Measurements from ENCODE around the gene MLPH.

MLPH gene

GRCh38 chr2:237505188-237505939, 18.3 kb downstream of the MLPH start:
- no peaks in the 10 kb centered on the region for H3K36me3 ChIP-seq (replicated peaks in 1 of 2; ENCODE audit: control insufficient read depth in 2 of 2, insufficient read depth in 2 of 2, low read length in 2 of 2)
- H2BK15ac ChIP-seq (ENCODE audit: low read length): no peak overlapping the region
- H3K14ac ChIP-seq (ENCODE audit: low read length): peak overlapping the region; percentile 1
- H4K91ac ChIP-seq (ENCODE audit: low read depth, low read length, poor library complexity): no peak overlapping the region
- no peak overlapping the region for H3K4ac ChIP-seq (ENCODE audit: low read length)
- H3K4me2 ChIP-seq (ENCODE audit: insufficient read depth, low read length, poor library complexity, severe bottlenecking): no peak overlapping the region
- no peaks in the 10 kb centered on the region for H3K27me3 ChIP-seq (ENCODE audit: control insufficient read depth in 3 of 3, insufficient read depth in 3 of 3, low read depth in 1 of 3, low read length in 3 of 3)
- H3K18ac ChIP-seq (ENCODE audit: low read length): no peak overlapping the region
- no peak overlapping the region for H2BK12ac ChIP-seq (ENCODE audit: low read length)
- H4K8ac ChIP-seq (ENCODE audit: low read depth, low read length): no peak overlapping the region
- no peaks in the 10 kb centered on the region for H3K9me3 ChIP-seq (replicated peaks in 1 of 2; ENCODE audit: control insufficient read depth in 2 of 2, insufficient read depth in 1 of 2, low read depth in 1 of 2, low read length in 2 of 2)
- no CpG with 5 or more reads among the region's 15 CpGs for WGBS, 2 donors (ENCODE audit: extremely low coverage in 2 of 2, insufficient read length in 2 of 2, insufficient replicate concordance in 1 of 2)
- H3K4me1 ChIP-seq (ENCODE audit: control insufficient read depth in 2 of 2, insufficient read depth in 1 of 2, low read depth in 1 of 2, low read length in 2 of 2): peaks cover 0 to 4% of the 10 kb centered on the region in 2 donors
- no peak overlapping the region for H2BK120ac ChIP-seq (ENCODE audit: low read depth, low read length)
- H2BK5ac ChIP-seq (ENCODE audit: low read length): peak overlapping the region; percentile 42
- peak overlapping the region; percentile 80 for H3K23ac ChIP-seq (ENCODE audit: low read depth, low read length, poor library complexity)
- H2AK5ac ChIP-seq (ENCODE audit: low read depth, low read length): no peak overlapping the region
- no peak for DNase-seq (ENCODE audit: low spot score)
- H3K27ac ChIP-seq (replicated peaks; ENCODE audit: low read length): no peak overlapping the region
- H3K9ac ChIP-seq (ENCODE audit: low read depth, low read length, poor library complexity): no peak overlapping the region
- H3K4me3 ChIP-seq (ENCODE audit: low read length in 2 of 2): peak overlapping the region in 1 of 2 donors; percentile 12
- H3K79me1 ChIP-seq (ENCODE audit: low read depth, low read length): no peaks in the 10 kb centered on the region
- no peak overlapping the region for H2AFZ ChIP-seq (ENCODE audit: low read length)

GRCh38 chr2:237507512-237507911, 20.5 kb downstream of the MLPH start:
- Histone ChIP-seq H3K9ac (ENCODE audit: low read depth, low read length, poor library complexity) (no peak overlapping the region), H3K79me1 (ENCODE audit: low read depth, low read length) (no peaks in the 10 kb centered on the region), H2BK12ac (ENCODE audit: low read length) (no peak overlapping the region), H2AFZ (ENCODE audit: low read length) (no peak overlapping the region), H2BK5ac (ENCODE audit: low read length) (no peak overlapping the region), H3K9me3 (replicated peaks in 1 of 2; ENCODE audit: control insufficient read depth in 2 of 2, insufficient read depth in 1 of 2, low read depth in 1 of 2, low read length in 2 of 2) (no peaks in the 10 kb centered on the region), H3K4me1 (ENCODE audit: control insufficient read depth in 2 of 2, insufficient read depth in 1 of 2, low read depth in 1 of 2, low read length in 2 of 2) (no peaks in the 10 kb centered on the region), H4K8ac (ENCODE audit: low read depth, low read length) (no peak overlapping the region), H3K14ac (ENCODE audit: low read length) (no peak overlapping the region), H3K27me3 (ENCODE audit: control insufficient read depth in 3 of 3, insufficient read depth in 3 of 3, low read depth in 1 of 3, low read length in 3 of 3) (no peaks in the 10 kb centered on the region), H3K4ac (ENCODE audit: low read length) (no peak overlapping the region), H3K18ac (ENCODE audit: low read length) (no peak overlapping the region), H3K27ac (replicated peaks; ENCODE audit: low read length) (no peak overlapping the region), H4K91ac (ENCODE audit: low read depth, low read length, poor library complexity) (no peak overlapping the region), H2BK120ac (ENCODE audit: low read depth, low read length) (no peak overlapping the region), H3K4me2 (ENCODE audit: insufficient read depth, low read length, poor library complexity, severe bottlenecking) (no peak overlapping the region), H3K36me3 (replicated peaks in 1 of 2; ENCODE audit: control insufficient read depth in 2 of 2, insufficient read depth in 2 of 2, low read length in 2 of 2) (no peaks in the 10 kb centered on the region), H3K23ac (ENCODE audit: low read depth, low read length, poor library complexity) (no peak overlapping the region), H2AK5ac (ENCODE audit: low read depth, low read length) (no peak overlapping the region), H2BK15ac (ENCODE audit: low read length) (no peak overlapping the region), H3K4me3 (ENCODE audit: low read length in 2 of 2) (no peak overlapping the region)
- WGBS, 2 donors (ENCODE audit: extremely low coverage in 2 of 2, insufficient read length in 2 of 2, insufficient replicate concordance in 1 of 2): no CpG with 5 or more reads among the region's 7 CpGs
- no peak for DNase-seq (ENCODE audit: low spot score)

GRCh38 chr2:237508361-237508760, 21.3 kb downstream of the MLPH start:
- no peak overlapping the region for H3K9ac ChIP-seq (ENCODE audit: low read depth, low read length, poor library complexity)
- WGBS, 2 donors (ENCODE audit: extremely low coverage in 2 of 2, insufficient read length in 2 of 2, insufficient replicate concordance in 1 of 2): no CpG with 5 or more reads among the region's 4 CpGs
- no peak overlapping the region for H3K4me3 ChIP-seq (ENCODE audit: low read length in 2 of 2)
- H3K9me3 ChIP-seq (replicated peaks in 1 of 2; ENCODE audit: control insufficient read depth in 2 of 2, insufficient read depth in 1 of 2, low read depth in 1 of 2, low read length in 2 of 2): no peaks in the 10 kb centered on the region
- no peak overlapping the region for H3K4me2 ChIP-seq (ENCODE audit: insufficient read depth, low read length, poor library complexity, severe bottlenecking)
- no peak overlapping the region for H3K14ac ChIP-seq (ENCODE audit: low read length)
- no peak overlapping the region for H3K23ac ChIP-seq (ENCODE audit: low read depth, low read length, poor library complexity)
- no peak overlapping the region for H4K91ac ChIP-seq (ENCODE audit: low read depth, low read length, poor library complexity)
- no peaks in the 10 kb centered on the region for H3K36me3 ChIP-seq (replicated peaks in 1 of 2; ENCODE audit: control insufficient read depth in 2 of 2, insufficient read depth in 2 of 2, low read length in 2 of 2)
- H3K27ac ChIP-seq (replicated peaks; ENCODE audit: low read length): no peak overlapping the region
- no peak overlapping the region for H2BK12ac ChIP-seq (ENCODE audit: low read length)
- H2AK5ac ChIP-seq (ENCODE audit: low read depth, low read length): no peak overlapping the region
- H2BK5ac ChIP-seq (ENCODE audit: low read length): no peak overlapping the region
- no peak overlapping the region for H3K4ac ChIP-seq (ENCODE audit: low read length)
- no peak overlapping the region for H2BK120ac ChIP-seq (ENCODE audit: low read depth, low read length)
- no peaks in the 10 kb centered on the region for H3K4me1 ChIP-seq (ENCODE audit: control insufficient read depth in 2 of 2, insufficient read depth in 1 of 2, low read depth in 1 of 2, low read length in 2 of 2)
- H3K18ac ChIP-seq (ENCODE audit: low read length): no peak overlapping the region
- no peak overlapping the region for H2AFZ ChIP-seq (ENCODE audit: low read length)
- DNase-seq (ENCODE audit: low spot score): no peak
- H3K27me3 ChIP-seq (ENCODE audit: control insufficient read depth in 3 of 3, insufficient read depth in 3 of 3, low read depth in 1 of 3, low read length in 3 of 3): no peaks in the 10 kb centered on the region
- H3K79me1 ChIP-seq (ENCODE audit: low read depth, low read length): no peaks in the 10 kb centered on the region
- no peak overlapping the region for H4K8ac ChIP-seq (ENCODE audit: low read depth, low read length)
- H2BK15ac ChIP-seq (ENCODE audit: low read length): no peak overlapping the region

- H2BK12ac ChIP-seq (ENCODE audit: low read length): no peak overlapping the region
- H2AK5ac ChIP-seq (ENCODE audit: low read depth, low read length): no peak overlapping the region
- no peaks in the 10 kb centered on the region for H3K36me3 ChIP-seq (replicated peaks in 1 of 2; ENCODE audit: control insufficient read depth in 2 of 2, insufficient read depth in 2 of 2, low read length in 2 of 2)
- H2BK5ac ChIP-seq (ENCODE audit: low read length): no peak overlapping the region
- no peak overlapping the region for H3K4me2 ChIP-seq (ENCODE audit: insufficient read depth, low read length, poor library complexity, severe bottlenecking)
- no peak overlapping the region for H4K91ac ChIP-seq (ENCODE audit: low read depth, low read length, poor library complexity)
- H3K27me3 ChIP-seq (ENCODE audit: control insufficient read depth in 3 of 3, insufficient read depth in 3 of 3, low read depth in 1 of 3, low read length in 3 of 3): no peaks in the 10 kb centered on the region
- H3K18ac ChIP-seq (ENCODE audit: low read length): no peak overlapping the region
- no peak overlapping the region for H3K4ac ChIP-seq (ENCODE audit: low read length)
- H4K8ac ChIP-seq (ENCODE audit: low read depth, low read length): no peak overlapping the region
- no peak overlapping the region for H3K27ac ChIP-seq (replicated peaks; ENCODE audit: low read length)
- H2BK15ac ChIP-seq (ENCODE audit: low read length): no peak overlapping the region
- H3K9ac ChIP-seq (ENCODE audit: low read depth, low read length, poor library complexity): no peak overlapping the region
- no peak overlapping the region for H3K14ac ChIP-seq (ENCODE audit: low read length)
- H3K4me1 ChIP-seq (ENCODE audit: control insufficient read depth in 2 of 2, insufficient read depth in 1 of 2, low read depth in 1 of 2, low read length in 2 of 2): no peaks in the 10 kb centered on the region
- no peaks in the 10 kb centered on the region for H3K79me1 ChIP-seq (ENCODE audit: low read depth, low read length)
- DNase-seq (ENCODE audit: low spot score): no peak
- WGBS, 2 donors (ENCODE audit: extremely low coverage in 2 of 2, insufficient read length in 2 of 2, insufficient replicate concordance in 1 of 2): no CpG with 5 or more reads among the region's 2 CpGs
- no peak overlapping the region for H2BK120ac ChIP-seq (ENCODE audit: low read depth, low read length)
- no peak overlapping the region for H3K23ac ChIP-seq (ENCODE audit: low read depth, low read length, poor library complexity)
- no peak overlapping the region for H3K4me3 ChIP-seq (ENCODE audit: low read length in 2 of 2)
- H2AFZ ChIP-seq (ENCODE audit: low read length): no peak overlapping the region
- H3K9me3 ChIP-seq (replicated peaks in 1 of 2; ENCODE audit: control insufficient read depth in 2 of 2, insufficient read depth in 1 of 2, low read depth in 1 of 2, low read length in 2 of 2): no peaks in the 10 kb centered on the region
Measured at GRCh38 chr2:237509151-237509550, 22.1 kb downstream of the MLPH start.
